Measurements from ENCODE around the gene VWA3A. TPM values are rescaled to one million over a fixed set of nuclear protein-coding genes. Genes with fewer than 3 reads are reported as not detected.

Gene VWA3A
- total and polyA plus RNA-seq, 2 donors (not counting 3 experiments of a cell fraction or from before 2014, with no cell fraction given): 0.12 to 0.84 TPM

DNA sequence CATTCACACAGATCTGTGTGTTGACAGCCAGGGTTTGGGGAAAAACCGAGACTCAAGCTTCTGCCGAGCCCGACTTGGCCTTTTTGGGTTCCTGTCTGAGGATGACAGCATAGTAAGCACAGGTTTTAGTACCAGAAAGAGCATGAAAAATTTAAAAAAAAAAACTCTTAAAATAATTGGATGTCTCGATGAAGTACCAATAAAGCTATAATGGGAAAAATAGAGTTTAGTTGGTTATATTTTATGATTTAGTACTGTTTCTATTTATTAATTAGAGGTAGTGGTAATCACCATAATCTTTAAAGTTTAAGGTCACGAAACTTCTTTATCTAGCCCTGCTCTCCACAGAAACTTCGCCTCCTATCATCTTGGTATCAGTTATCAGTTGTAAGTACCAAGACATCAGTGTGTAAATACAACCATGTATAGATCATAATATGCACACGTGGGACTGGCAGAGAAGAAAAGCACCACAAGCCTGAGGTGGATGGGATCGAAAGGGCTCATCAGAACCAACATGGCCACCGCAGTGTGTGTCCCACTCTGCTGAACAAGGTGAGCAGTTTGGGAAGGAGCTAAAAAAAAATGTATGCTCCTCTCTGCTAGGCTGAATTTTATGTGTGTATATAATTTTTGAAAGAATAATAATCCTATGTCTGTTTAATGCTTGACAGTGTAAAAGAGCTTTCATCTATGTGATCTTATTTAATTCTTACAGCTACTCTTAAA is 99.4 kb downstream of the VWA3A start:
- Histone ChIP-seq H3K4me2 (ENCODE audit: insufficient read depth, low read length) (peak overlapping the region; percentile 96), H2AFZ (ENCODE audit: low read depth, low read length) (no peak overlapping the region), H4K20me1 (replicated peaks; ENCODE audit: control insufficient read depth, extremely low read depth, insufficient read depth, low read length) (no peaks in the 10 kb centered on the region), H3K27ac (ENCODE audit: insufficient read depth, low read depth, low read length) (peak overlapping the region; percentile 99), H3K36me3 (ENCODE audit: control insufficient read depth in 2 of 2, extremely low read depth in 1 of 2, insufficient read depth in 2 of 2, low read length in 2 of 2) (no peaks in the 10 kb centered on the region), H3K79me2 (ENCODE audit: control insufficient read depth, insufficient read depth, low read length) (no peaks in the 10 kb centered on the region), H3K4me3 (replicated peaks in 1 of 3; ENCODE audit: insufficient read depth in 1 of 3, low read depth in 1 of 3, low read length in 3 of 3) (peak overlapping the region; percentile 21 to 80 (median 47)), H3K9me1 (replicated peaks; ENCODE audit: control insufficient read depth, extremely low read depth, insufficient read depth, low read length) (no peaks in the 10 kb centered on the region), H3K9ac (replicated peaks; ENCODE audit: extremely low read depth, insufficient read depth, low read length) (peak overlapping the region; percentile 96), H3K4me1 (ENCODE audit: control insufficient read depth, extremely low read depth, insufficient read depth, low read length) (peaks cover 45% of the 10 kb centered on the region), H3K9me3 (replicated peaks; ENCODE audit: control insufficient read depth, insufficient read depth, low read length) (no peaks in the 10 kb centered on the region), H3K27me3 (ENCODE audit: control insufficient read depth in 2 of 2, insufficient read depth in 2 of 2, low read length in 2 of 2) (no peaks in the 10 kb centered on the region)
- POLR2A ChIA-PET: interaction anchor here (0.6 to 1.3 kb wide), 5 partner anchors 14 to 366 kb away, joined by 3 to 8 read pairs (median 3); partner anchors contain the start of gene EEF2K
- DNase-seq (ENCODE audit: low read depth, low spot score): no peak
- TSS peak; percentile 86 for BruUV-seq (replicated peaks)
- intact Hi-C loops (cut with micrococcal nuclease): loop anchor here (1.0 to 5.0 kb wide), 3 partner anchors 165 to 1289 kb away; partner anchors contain the start of genes DCUN1D3 and LYRM1
- no peak for FAIRE-seq
- CTCF ChIA-PET: interaction anchor here (0.8 to 3.0 kb wide), 8 partner anchors 14 to 241 kb away, joined by 3 to 16 read pairs (median 4); partner anchors contain the start of genes EEF2K and POLR3E
- no peak for TF ChIP-seq POLR2A (IDR thresholded peaks at IDR 0.05; ENCODE audit: low read depth, low read length)
- no peak for TF ChIP-seq MYC (IDR thresholded peaks at IDR 0.05; ENCODE audit: low read depth, low read length)
- no peak for TF ChIP-seq EZH2 (IDR thresholded peaks at IDR 0.05; ENCODE audit: borderline replicate concordance, low read depth, low read length, severe bottlenecking)
- TF ChIP-seq POLR2AphosphoS5 (IDR thresholded peaks at IDR 0.05; ENCODE audit: insufficient read depth, low read depth, low read length): no peak
- TF ChIP-seq, protein P1, sequence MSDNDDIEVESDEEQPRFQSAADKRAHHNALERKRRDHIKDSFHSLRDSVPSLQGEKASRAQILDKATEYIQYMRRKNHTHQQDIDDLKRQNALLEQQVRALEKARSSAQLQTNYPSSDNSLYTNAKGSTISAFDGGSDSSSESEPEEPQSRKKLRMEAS (IDR thresholded peaks at IDR 0.05; ENCODE audit: insufficient read depth, insufficient read length): no peak
- TF ChIP-seq, protein P2, sequence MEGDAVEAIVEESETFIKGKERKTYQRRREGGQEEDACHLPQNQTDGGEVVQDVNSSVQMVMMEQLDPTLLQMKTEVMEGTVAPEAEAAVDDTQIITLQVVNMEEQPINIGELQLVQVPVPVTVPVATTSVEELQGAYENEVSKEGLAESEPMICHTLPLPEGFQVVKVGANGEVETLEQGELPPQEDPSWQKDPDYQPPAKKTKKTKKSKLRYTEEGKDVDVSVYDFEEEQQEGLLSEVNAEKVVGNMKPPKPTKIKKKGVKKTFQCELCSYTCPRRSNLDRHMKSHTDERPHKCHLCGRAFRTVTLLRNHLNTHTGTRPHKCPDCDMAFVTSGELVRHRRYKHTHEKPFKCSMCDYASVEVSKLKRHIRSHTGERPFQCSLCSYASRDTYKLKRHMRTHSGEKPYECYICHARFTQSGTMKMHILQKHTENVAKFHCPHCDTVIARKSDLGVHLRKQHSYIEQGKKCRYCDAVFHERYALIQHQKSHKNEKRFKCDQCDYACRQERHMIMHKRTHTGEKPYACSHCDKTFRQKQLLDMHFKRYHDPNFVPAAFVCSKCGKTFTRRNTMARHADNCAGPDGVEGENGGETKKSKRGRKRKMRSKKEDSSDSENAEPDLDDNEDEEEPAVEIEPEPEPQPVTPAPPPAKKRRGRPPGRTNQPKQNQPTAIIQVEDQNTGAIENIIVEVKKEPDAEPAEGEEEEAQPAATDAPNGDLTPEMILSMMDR (IDR thresholded peaks at IDR 0.05; ENCODE audit: extremely low read depth in 1 of 2, insufficient read depth in 1 of 2, low read depth in 1 of 2, low read length in 2 of 2): no peak
- TF ChIP-seq GATA2 (IDR thresholded peaks at IDR 0.05; ENCODE audit: insufficient read depth, insufficient read length, low read depth, low read length): no peak
- TF ChIP-seq FOS (IDR thresholded peaks at IDR 0.05; ENCODE audit: borderline replicate concordance, insufficient read depth, low read length): no peak
- no peak for TF ChIP-seq JUN (IDR thresholded peaks at IDR 0.05; ENCODE audit: borderline replicate concordance, insufficient read depth, insufficient read length, low read depth)
- dilution Hi-C loops (cut with MboI; ENCODE audit: extremely low pct_ligation_motif_present, low sequenced_read_pairs): no loop called here

Data from endothelial cell of umbilical vein (primary cell).